ENCODE results near the gene KCNJ15. TPM values are rescaled to one million over a fixed set of nuclear protein-coding genes. Genes with fewer than 3 reads are reported as not detected.

The KCNJ15 gene
- total and polyA plus RNA-seq, 2 of the 4 experiments (the other 2 are of a cell fraction), result under 0.01 to 0.07 TPM

GRCh38 chr21:38258521-38259485, 2.0 kb downstream of the KCNJ15 start:
- peak overlapping the region; percentile 33 for H2BK5ac ChIP-seq (ENCODE audit: low read depth, low read length, poor library complexity, severe bottlenecking)
- H3K4me2 ChIP-seq (ENCODE audit: low read depth, low read length), result peak overlapping the region; percentile 40
- no peak overlapping the region for H3K4me3 ChIP-seq (ENCODE audit: insufficient read depth, low read depth, low read length)
- H3K27ac ChIP-seq (ENCODE audit: insufficient read depth, low read length), result peak overlapping the region; percentile 58
- ChIA-PET CTCF (interaction anchor here (0.7 kb wide), 1 partner anchor 48 kb away, joined by 3 read pairs; no protein-coding TSS in a partner anchor), POLR2A (ENCODE audit: unreplicated experiment) (no interaction called here)
- H3K9me1 ChIP-seq (ENCODE audit: insufficient read depth, low read length), result peaks cover 9% of the 10 kb centered on the region
- DNase-seq, result peak; percentile 98
- H3K9me3 ChIP-seq (ENCODE audit: control insufficient read depth, insufficient read depth, low read length), result no peaks in the 10 kb centered on the region
- H4K5ac ChIP-seq (ENCODE audit: low read depth, low read length), result no peak overlapping the region
- peak overlapping the region; percentile 65 for H2AK5ac ChIP-seq (ENCODE audit: low read depth, low read length)
- H3K79me1 ChIP-seq (ENCODE audit: low read depth in 1 of 2, low read length in 2 of 2), result no peaks in the 10 kb centered on the region
- H3K23ac ChIP-seq (ENCODE audit: low read depth, low read length), result peak overlapping the region; percentile 40; the same call in 1 of the 2 replicates
- 0 out of 2 replicates have a peak overlapping the region, but pooled peaks have one; percentile 14 for H3K56ac ChIP-seq (ENCODE audit: extremely low read depth, insufficient read depth, low read length)
- peak overlapping the region; percentile 57; the same call in 1 of the 2 replicates for H3K14ac ChIP-seq (replicated peaks; ENCODE audit: low read depth, low read length)
- H4K20me1 ChIP-seq (ENCODE audit: insufficient read depth, low read length), result no peaks in the 10 kb centered on the region
- in situ Hi-C loops (cut with MboI; ENCODE audit: low sequenced_read_pairs), result no loop called here
- peak overlapping the region; percentile 56 for H2BK20ac ChIP-seq (ENCODE audit: low read depth, low read length)
- dilution Hi-C loops (cut with HindIII; ENCODE audit: low sequenced_read_pairs, unreplicated experiment), result no loop called here
- H3K18ac ChIP-seq (ENCODE audit: low read depth, low read length), result peak overlapping the region; percentile 19
- peak overlapping the region; percentile 52 for H3K4ac ChIP-seq (ENCODE audit: low read depth, low read length)
- peak overlapping the region; percentile 54; the same call in 1 of the 2 replicates for H4K91ac ChIP-seq (ENCODE audit: insufficient read depth, low read depth, low read length)
- ATAC-seq (ENCODE audit: low read depth), result peak; percentile 95
- peak overlapping the region; percentile 52; the same call in 2 of the 3 replicates for H2BK15ac ChIP-seq (ENCODE audit: low read depth, low read length)
- H2AFZ ChIP-seq (replicated peaks; ENCODE audit: low read length, poor library complexity), result no peak overlapping the region
- H3K36me3 ChIP-seq (ENCODE audit: control insufficient read depth, insufficient read depth, low read length), result no peaks in the 10 kb centered on the region
- no peak overlapping the region for H2AK9ac ChIP-seq (replicated peaks; ENCODE audit: low read depth, low read length, poor library complexity)
- peak overlapping the region; percentile 33 to 44; a peak in 3 of 4 replicates for H4K8ac ChIP-seq (ENCODE audit: low read depth in 2 of 2, low read length in 2 of 2)
- no peaks in the 10 kb centered on the region for H3K27me3 ChIP-seq (ENCODE audit: control insufficient read depth, insufficient read depth, low read length)
- intact Hi-C loops (cut with micrococcal nuclease), result no loop called here
- no CpG with 5 or more reads among the region's 17 CpGs for WGBS, 2 experiments (ENCODE audit: extremely low coverage in 2 of 2, insufficient read length in 1 of 2)
- no TSS peak for BruUV-seq (replicated peaks)
- H2BK120ac ChIP-seq (ENCODE audit: low read depth, low read length), result peak overlapping the region; percentile 88
- H3K9ac ChIP-seq (ENCODE audit: low read depth, low read length), result no peak overlapping the region
- peaks cover 9% of the 10 kb centered on the region for H3K4me1 ChIP-seq (ENCODE audit: control insufficient read depth, insufficient read depth, low read length)
- TF ChIP-seq CEBPB (IDR thresholded peaks at IDR 0.05; ENCODE audit: low read depth, low read length) (peak; percentile 86), FOS (IDR thresholded peaks at IDR 0.05; ENCODE audit: low read depth, low read length) (peak; percentile 76), USF2 (IDR thresholded peaks at IDR 0.05; ENCODE audit: low read depth, low read length) (no peak), RFX5 (IDR thresholded peaks at IDR 0.05; ENCODE audit: low read depth, low read length) (no peak), RCOR1 (IDR thresholded peaks at IDR 0.05; ENCODE audit: insufficient replicate concordance, low read length) (no peak), MAFK (IDR thresholded peaks at IDR 0.05; ENCODE audit: low read depth, low read length) (peak; percentile 54), BHLHE40 (IDR thresholded peaks at IDR 0.05; ENCODE audit: low read depth, low read length) (peak; percentile 59), SMC3 (IDR thresholded peaks at IDR 0.05; ENCODE audit: low read depth, low read length) (no peak), MAZ (IDR thresholded peaks at IDR 0.05; ENCODE audit: borderline replicate concordance, low read depth, low read length) (no peak), NFE2L2 (IDR thresholded peaks at IDR 0.05; ENCODE audit: low read depth, low read length) (peak; percentile 79), POLR2A (IDR thresholded peaks at IDR 0.05; ENCODE audit: low read depth, low read length) (no peak)
- TF ChIP-seq, protein P1, sequence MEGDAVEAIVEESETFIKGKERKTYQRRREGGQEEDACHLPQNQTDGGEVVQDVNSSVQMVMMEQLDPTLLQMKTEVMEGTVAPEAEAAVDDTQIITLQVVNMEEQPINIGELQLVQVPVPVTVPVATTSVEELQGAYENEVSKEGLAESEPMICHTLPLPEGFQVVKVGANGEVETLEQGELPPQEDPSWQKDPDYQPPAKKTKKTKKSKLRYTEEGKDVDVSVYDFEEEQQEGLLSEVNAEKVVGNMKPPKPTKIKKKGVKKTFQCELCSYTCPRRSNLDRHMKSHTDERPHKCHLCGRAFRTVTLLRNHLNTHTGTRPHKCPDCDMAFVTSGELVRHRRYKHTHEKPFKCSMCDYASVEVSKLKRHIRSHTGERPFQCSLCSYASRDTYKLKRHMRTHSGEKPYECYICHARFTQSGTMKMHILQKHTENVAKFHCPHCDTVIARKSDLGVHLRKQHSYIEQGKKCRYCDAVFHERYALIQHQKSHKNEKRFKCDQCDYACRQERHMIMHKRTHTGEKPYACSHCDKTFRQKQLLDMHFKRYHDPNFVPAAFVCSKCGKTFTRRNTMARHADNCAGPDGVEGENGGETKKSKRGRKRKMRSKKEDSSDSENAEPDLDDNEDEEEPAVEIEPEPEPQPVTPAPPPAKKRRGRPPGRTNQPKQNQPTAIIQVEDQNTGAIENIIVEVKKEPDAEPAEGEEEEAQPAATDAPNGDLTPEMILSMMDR (conservative IDR thresholded peaks at IDR 0.05; ENCODE audit: low read depth, low read length), result no peak

Data from IMR-90 (cell line).